Activated T-cell treated with anti-CD3 and anti-CD28 coated beads for 1 hour (primary cell): Measurements from ENCODE around the gene CALN1.

Experiments
- DNase-seq: peaks from one replicate; pipeline ENCODE4 v3.0.0-alpha.2; 2020; ENCODE audit warnings: low read depth

CALN1 gene

GRCh38 chr7:72037516-72037915 lies 374.6 kb downstream of the CALN1 start:
- DNase-seq: no peak

- no peak for DNase-seq
Observed at GRCh38 chr7:72035266-72035665, 376.9 kb downstream of the CALN1 start.

DNA sequence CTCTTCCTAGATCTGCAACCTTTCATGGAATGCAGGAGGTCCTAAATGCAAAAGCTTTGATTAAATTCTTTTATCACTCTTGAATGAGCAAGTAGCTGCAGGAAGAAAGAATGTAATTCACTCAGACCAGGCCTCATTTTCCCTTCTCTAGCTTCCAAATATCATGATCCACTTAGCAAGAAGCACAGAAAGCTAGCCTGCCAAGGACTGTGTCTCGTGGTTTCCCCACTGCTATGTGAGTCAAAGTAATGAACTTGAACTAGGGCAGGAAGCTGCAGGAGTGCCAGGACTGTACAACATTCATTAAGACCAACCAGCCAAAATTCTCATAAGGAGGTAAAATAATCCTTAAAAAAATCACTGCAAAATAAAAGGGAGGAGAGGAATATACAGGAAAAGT lies 379.2 kb downstream of the CALN1 start:
- DNase-seq: no peak

DNA sequence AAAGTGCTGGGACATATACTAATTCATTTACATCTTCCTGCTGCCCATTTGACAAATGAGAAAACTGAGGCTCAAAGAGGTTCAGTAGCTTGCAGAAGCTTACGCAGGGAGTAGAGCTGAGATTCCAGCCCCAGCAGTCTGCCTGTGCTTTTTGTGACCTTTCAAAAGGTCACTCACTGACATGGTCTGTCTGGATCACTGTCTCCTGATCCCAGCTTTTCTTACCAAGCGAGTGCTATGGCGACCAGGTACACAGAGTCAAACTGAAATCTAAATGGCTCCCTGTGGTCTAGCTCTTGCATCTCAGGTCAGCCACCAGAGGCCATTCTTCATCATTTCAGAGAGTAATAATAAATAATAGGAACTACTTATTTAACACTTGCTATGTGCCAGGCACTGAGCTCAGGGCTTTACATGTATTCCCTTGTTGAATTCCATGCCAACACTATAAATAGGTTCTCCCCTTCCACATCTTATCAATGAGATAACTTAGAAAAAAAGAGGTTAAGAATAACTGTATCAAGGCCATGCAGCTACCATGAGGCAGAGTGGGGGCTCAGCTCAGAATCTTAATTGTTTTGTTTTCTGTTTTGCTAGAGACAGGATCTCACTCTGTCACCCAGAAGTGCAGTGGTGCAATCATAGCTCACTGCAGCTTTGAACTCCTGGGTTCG lies 381.0 kb downstream of the CALN1 start:
- DNase-seq: no peak

GRCh38 chr7:72028267-72028666 lies 383.9 kb downstream of the CALN1 start:
- DNase-seq: no peak

- no peak for DNase-seq
Observed at GRCh38 chr7:72025381-72025960, 386.7 kb downstream of the CALN1 start.

- no peak for DNase-seq
Observed at GRCh38 chr7:72023926-72024325, 388.2 kb downstream of the CALN1 start.

GRCh38 chr7:72021716-72022115 lies 390.4 kb downstream of the CALN1 start:
- DNase-seq: no peak

DNA sequence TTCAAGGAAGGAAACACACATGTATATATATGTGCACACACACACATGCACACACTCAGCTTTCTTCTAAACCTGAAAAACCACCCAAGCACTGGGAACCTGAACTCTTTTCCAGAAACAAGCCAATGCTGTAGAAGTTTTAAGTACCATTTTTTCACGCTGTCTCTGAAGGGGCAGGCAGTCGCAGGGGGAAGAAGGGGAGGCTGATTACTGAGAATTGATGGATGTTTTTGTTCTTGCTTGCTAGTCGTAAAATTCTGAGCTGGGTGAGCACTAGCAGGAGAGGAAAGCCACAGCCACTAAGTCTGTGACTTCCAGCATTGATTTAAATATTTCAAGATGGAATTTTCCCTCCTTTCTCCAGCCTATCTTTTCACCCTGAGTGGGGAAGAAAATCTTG lies 391.8 kb downstream of the CALN1 start:
- no peak for DNase-seq

DNA sequence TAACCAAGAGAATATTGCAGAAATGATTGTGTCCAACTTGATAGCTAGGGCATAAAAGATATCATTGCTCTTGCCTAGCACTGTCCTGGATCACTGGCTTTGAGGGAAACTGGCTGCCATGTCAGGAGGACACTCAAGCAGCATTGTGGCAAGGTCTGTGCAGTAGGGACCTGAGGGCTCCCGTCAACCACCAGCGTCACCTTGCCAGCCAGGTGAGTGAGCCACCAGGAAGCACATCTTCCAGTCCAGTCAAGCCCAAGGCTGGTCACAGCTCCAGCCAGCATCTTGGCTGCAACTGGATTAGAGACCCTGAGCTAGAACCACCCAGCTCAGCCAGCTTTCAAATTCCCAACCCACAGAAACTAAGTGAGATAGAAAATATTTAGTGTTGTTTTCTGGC lies 392.7 kb downstream of the CALN1 start:
- no peak for DNase-seq

GRCh38 chr7:72017756-72018155 lies 394.4 kb downstream of the CALN1 start:
- no peak for DNase-seq

DNA sequence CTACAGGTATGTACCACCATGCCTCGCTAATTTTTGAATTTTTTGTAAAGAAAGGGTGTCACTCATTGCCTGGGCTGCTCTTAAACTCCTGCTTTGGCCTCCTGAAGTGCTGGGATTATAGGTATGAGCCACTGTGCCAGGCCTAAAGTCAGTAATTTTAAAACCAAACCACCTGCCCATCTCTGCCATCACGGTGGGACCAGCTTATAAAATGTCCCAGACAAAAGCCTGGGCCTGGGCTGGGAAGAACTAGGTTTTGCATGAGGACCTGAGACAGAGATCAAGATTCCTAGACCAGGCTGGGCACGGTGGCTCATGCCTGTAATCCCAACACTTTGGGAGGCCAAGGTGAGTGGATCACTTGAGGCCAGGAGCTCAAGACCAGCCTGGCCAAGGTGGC lies 395.6 kb downstream of the CALN1 start:
- no peak for DNase-seq

DNA sequence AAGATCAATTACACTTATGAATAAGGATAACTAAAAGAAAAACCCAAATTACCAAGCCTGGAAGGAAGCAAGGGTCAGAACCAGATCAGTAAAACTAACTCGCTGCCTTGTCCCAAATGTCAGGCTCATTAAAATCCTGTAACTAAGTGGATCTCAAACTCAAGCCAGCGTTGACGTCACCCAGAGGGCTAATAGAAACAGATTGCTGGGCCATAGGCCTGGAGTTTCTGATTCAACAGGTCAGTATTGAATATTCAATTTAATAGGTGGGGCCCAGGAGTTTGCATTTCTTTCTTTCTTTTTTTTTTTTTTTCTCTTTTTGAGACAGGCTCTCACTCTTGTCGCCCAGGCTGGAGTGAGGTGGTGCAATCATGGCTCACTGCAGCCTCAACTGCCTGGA lies 397.0 kb downstream of the CALN1 start:
- DNase-seq: no peak

GRCh38 chr7:72007018-72007417 lies 405.1 kb downstream of the CALN1 start:
- DNase-seq: no peak

DNA sequence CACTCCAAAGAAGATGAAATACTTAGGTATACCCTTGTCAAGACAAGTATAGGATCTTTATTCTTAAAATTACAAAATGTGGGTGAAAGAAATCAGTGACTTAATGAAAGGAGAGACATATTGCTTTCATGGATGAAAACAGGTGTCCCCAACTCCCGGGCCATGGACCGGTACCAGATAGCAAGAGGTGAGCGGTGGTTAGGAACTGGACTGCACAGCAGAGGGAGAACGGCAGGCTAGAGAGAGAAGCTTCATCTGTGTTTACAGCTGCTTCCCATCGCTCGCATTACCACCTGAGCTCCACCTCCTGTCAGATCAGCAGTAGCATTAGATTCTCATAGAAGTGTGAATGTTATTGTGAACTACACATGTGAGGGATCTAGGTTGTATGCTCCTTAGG lies 408.9 kb downstream of the CALN1 start:
- DNase-seq: no peak

GRCh38 chr7:71996141-71996540 lies 416.0 kb downstream of the CALN1 start:
- no peak for DNase-seq

DNA sequence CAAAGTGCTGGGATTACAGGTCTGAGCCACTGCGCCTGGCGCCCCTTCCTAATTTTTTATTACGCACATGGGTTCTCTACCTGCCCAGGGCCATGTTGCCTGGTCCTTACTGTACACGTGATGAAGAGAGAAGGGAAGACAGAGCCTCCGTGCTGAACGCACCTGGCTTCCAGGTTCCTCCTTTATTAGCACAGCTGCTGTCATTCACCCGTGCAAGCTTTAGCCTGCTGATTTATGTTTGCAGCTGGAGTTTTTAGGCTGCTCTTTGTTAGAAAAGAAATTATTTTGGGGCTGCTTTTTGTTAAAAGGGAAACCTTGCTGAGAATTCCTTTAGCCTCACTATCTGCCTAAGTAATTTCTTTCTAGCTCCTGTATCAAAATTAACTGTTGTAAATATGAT lies 417.0 kb downstream of the CALN1 start:
- DNase-seq: no peak

DNA sequence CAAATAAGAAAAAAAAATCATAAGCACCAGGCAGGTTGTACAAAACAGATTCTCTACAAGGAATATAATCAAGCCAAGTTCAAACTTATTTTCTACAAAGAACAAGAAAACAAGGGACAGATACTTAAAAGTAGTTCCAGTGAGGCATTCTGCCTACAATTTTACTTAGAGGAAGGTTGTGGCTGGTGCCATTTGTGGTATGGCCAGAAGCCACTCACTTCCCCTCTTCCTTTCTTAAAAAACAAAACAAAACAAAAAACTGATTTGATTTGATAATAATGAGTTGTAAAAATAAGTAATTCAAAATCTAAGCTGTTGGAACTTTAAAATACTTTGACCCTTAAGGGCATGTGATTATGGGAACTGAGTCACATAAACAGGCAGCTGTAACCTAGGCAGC lies 420.6 kb downstream of the CALN1 start:
- no peak for DNase-seq

- DNase-seq: no peak
Observed at GRCh38 chr7:71990138-71990462, 422.0 kb downstream of the CALN1 start.

GRCh38 chr7:71988201-71988600 lies 423.9 kb downstream of the CALN1 start:
- DNase-seq: no peak

- DNase-seq: no peak
Observed at GRCh38 chr7:71987200-71987767, 424.9 kb downstream of the CALN1 start.

GRCh38 chr7:71984348-71984747 lies 427.8 kb downstream of the CALN1 start:
- no peak for DNase-seq

DNA sequence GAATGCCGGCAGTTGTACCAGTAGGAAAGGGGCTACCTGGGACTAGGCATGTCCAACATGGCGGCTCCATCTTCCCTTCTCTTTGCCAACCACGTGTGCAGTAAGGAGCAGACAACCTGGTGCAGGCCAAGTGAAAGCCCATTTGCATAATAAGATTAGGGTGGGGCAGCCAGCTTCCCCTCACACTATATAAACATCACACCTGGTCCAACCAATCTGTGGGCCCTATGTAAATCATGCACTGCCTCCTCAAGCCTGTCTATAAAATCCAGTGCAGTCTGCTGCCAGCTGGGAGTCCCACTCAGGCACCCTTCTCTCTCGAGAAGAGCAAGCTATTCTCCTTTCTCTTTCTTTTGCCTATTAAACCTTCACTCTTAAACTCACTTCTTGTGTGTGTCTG lies 429.3 kb downstream of the CALN1 start:
- no peak for DNase-seq

GRCh38 chr7:71976645-71977044 lies 435.5 kb downstream of the CALN1 start:
- no peak for DNase-seq
